ENCODE results near the gene MVB12B.

DNA sequence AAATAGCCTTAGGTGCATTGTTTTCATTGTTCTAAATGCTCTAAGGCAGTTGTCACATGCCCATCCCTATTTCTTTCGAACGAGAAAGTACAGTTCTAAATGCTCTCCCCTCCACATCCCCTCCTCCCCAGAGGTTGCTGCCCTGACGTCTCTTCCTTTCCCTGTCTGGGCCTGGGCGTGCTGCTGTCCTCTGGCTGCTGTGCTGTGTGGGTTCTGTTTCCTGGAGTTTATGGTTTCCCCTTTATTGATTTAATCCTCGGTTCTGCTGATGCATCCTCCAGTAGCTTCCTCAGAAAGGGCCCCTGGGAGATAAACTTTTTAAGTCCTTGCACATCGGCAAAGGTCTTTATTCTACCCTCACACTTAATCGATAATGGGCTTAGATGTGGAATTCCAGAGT is 48.8 kb downstream of the MVB12B start:
- TF ChIP-seq, protein P1, sequence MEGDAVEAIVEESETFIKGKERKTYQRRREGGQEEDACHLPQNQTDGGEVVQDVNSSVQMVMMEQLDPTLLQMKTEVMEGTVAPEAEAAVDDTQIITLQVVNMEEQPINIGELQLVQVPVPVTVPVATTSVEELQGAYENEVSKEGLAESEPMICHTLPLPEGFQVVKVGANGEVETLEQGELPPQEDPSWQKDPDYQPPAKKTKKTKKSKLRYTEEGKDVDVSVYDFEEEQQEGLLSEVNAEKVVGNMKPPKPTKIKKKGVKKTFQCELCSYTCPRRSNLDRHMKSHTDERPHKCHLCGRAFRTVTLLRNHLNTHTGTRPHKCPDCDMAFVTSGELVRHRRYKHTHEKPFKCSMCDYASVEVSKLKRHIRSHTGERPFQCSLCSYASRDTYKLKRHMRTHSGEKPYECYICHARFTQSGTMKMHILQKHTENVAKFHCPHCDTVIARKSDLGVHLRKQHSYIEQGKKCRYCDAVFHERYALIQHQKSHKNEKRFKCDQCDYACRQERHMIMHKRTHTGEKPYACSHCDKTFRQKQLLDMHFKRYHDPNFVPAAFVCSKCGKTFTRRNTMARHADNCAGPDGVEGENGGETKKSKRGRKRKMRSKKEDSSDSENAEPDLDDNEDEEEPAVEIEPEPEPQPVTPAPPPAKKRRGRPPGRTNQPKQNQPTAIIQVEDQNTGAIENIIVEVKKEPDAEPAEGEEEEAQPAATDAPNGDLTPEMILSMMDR (IDR thresholded peaks at IDR 0.05) = no peak
- TF ChIP-seq POLR2A (IDR thresholded peaks at IDR 0.05) = no peak

All from Peyer's patch (tissue), 4 donors.